B cell (primary cell): ENCODE data around the gene ERO1B. TPM values are rescaled to one million over a fixed set of nuclear protein-coding genes. Genes with fewer than 3 reads are reported as not detected.

Source experiments
- ATAC-seq: fragments of 200-7000 bp; cut with Tn5 transposase; one replicate; pipeline ENCODE4 v1.10.0; 2021; ENCODE audit warnings: low read depth, mild to moderate bottlenecking, moderate number of reproducible peaks, moderate library complexity
- CTCF ChIA-PET: fragments of 350-600 bp; sonication (Branson Sonifier 250); formaldehyde crosslinking; loops from one replicate; lab custom pipeline; 2021; ENCODE audit warnings: antibody characterized with exemption, inconsistent platforms; lab: Charles Lee
- POLR2A ChIA-PET: fragments of 350-600 bp; sonication (Branson Sonifier 250); formaldehyde crosslinking; loops from one replicate; lab custom pipeline; 2021; ENCODE audit warnings: antibody characterized with exemption; lab: Charles Lee
- DNase-seq: peaks from one replicate; pipeline ENCODE4 v3.0.0; 2013
- H2AFZ ChIP-seq: 2 replicates; pipeline ENCODE4 v1.6.1; 2012; ENCODE audit warnings: mild to moderate bottlenecking, low read depth, low read length; ENCODE audit not compliant: insufficient read depth, poor library complexity, severe bottlenecking
- H3K27ac ChIP-seq, 2 donors: 1 replicate in 1 of 2; 2 replicates in 1 of 2; pipeline ENCODE4 v1.5.1; 2012 to 2013; ENCODE audit warnings: low read length in 2 of 2, mild to moderate bottlenecking in 2 of 2, moderate library complexity in 1 of 2
- H3K27me3 ChIP-seq, 4 experiments: fragments of 200-600 bp in 1 of 4; sonication (generic) in 1 of 4; replicated peaks in 1 of 4; 1 replicate in 2 of 4; 2 replicates in 2 of 4; pipeline versions ENCODE4 v1.6.1 to v1.7.0; 2013 to 2016; ENCODE audit warnings: low read length in 3 of 4, mild to moderate bottlenecking in 2 of 4, mixed read lengths in 1 of 4, moderate library complexity in 1 of 4; ENCODE audit not compliant: insufficient read depth in 4 of 4, control insufficient read depth in 3 of 4; ENCODE audit errors: control extremely low read depth in 1 of 4
- H3K36me3 ChIP-seq, 2 experiments: replicated peaks in 1 of 2; 1 replicate in 1 of 2; 2 replicates in 1 of 2; pipeline versions ENCODE4 v1.6.1 to v1.7.1; 2013; ENCODE audit warnings: low read length in 1 of 2; ENCODE audit not compliant: insufficient read depth in 2 of 2, control insufficient read depth in 1 of 2; ENCODE audit errors: control extremely low read depth in 1 of 2, extremely low read depth in 1 of 2
- H3K4me1 ChIP-seq, 2 donors: fragments of 200-600 bp in 1 of 2; sonication (generic) in 1 of 2; 1 replicate in 1 of 2; 2 replicates in 1 of 2; pipeline versions ENCODE4 v1.5.1 to v1.6.1; 2013 to 2017; ENCODE audit warnings: low read length in 2 of 2; ENCODE audit not compliant: control insufficient read depth in 2 of 2, insufficient read depth in 2 of 2
- H3K4me2 ChIP-seq: replicated peaks from 2 replicates; pipeline ENCODE3; 2012; ENCODE audit warnings: mild to moderate bottlenecking, low read depth, low read length; ENCODE audit not compliant: poor library complexity, severe bottlenecking
- H3K4me3 ChIP-seq, 5 experiments: fragments of 200-600 bp in 1 of 5; sonication (generic) in 1 of 5; 1 replicate in 3 of 5; 2 replicates in 2 of 5; pipeline versions ENCODE4 v1.5.1 to v1.7.0; 2011 to 2016; ENCODE audit warnings: low read length in 4 of 5, mild to moderate bottlenecking in 4 of 5, low read depth in 2 of 5, control low read depth in 1 of 5, moderate library complexity in 1 of 5; ENCODE audit not compliant: insufficient read depth in 1 of 5; ENCODE audit errors: control extremely low read depth in 1 of 5, extremely low read depth in 1 of 5
- H3K79me2 ChIP-seq: fragments of 200-600 bp; sonication (generic); one replicate; pipeline ENCODE4 v1.6.0; 2016; ENCODE audit warnings: low read length; ENCODE audit not compliant: control insufficient read depth, insufficient read depth
- H3K9ac ChIP-seq: fragments of 200-600 bp; sonication (generic); 2 replicates; pipeline ENCODE4 v1.6.1; 2017; ENCODE audit warnings: mild to moderate bottlenecking, low read length, moderate library complexity
- H3K9me3 ChIP-seq, 3 donors: one replicate each; pipeline versions ENCODE4 v1.6.1 to v1.7.1; 2013; ENCODE audit warnings: low read length in 2 of 3; ENCODE audit not compliant: control insufficient read depth in 2 of 3, insufficient read depth in 1 of 3; ENCODE audit errors: control extremely low read depth in 1 of 3
- H4K20me1 ChIP-seq: 2 replicates; pipeline ENCODE4 v1.6.0; 2012; ENCODE audit warnings: mild to moderate bottlenecking, low read length; ENCODE audit not compliant: insufficient read depth, control insufficient read depth, poor library complexity, severe bottlenecking
- H3K27ac Mint-ChIP-seq: one replicate; pipeline ENCODE4 v1.8.0; 2021; ENCODE audit warnings: mixed read lengths
- H3K27me3 Mint-ChIP-seq: one replicate; pipeline ENCODE4 v1.8.0; 2021; ENCODE audit warnings: mixed read lengths
- H3K4me1 Mint-ChIP-seq: one replicate; pipeline ENCODE4 v1.8.0; 2021; ENCODE audit warnings: mixed read lengths
- H3K4me3 Mint-ChIP-seq: one replicate; pipeline ENCODE4 v1.8.0; 2021; ENCODE audit warnings: mixed read lengths
- H3K9me3 Mint-ChIP-seq: one replicate; pipeline ENCODE4 v1.8.0; 2022; ENCODE audit warnings: mixed read lengths; ENCODE audit not compliant: insufficient read depth
- CTCF ChIP-seq: fragments of 200-600 bp; IDR thresholded peaks from one replicate; pipeline ENCODE4 v1.8.0; 2022; ENCODE audit warnings: antibody characterized with exemption, mild to moderate bottlenecking
- EZH2 ChIP-seq: IDR thresholded peaks from 2 replicates; pipeline ENCODE4 v1.6.1; 2012; ENCODE audit warnings: borderline replicate concordance, low read depth, mild to moderate bottlenecking, moderate library complexity, low read length; ENCODE audit not compliant: insufficient read depth, poor library complexity, severe bottlenecking
- WGBS: methylation state at CpG from one replicate; pipeline ENCODE4 v1.1.5; 2013; ENCODE audit warnings: missing lambda C conversion rate; ENCODE audit not compliant: insufficient coverage; 5-methylcytosine and 5-hydroxymethylcytosine counted together
- intact Hi-C: fragments of 100-400 bp; cut with micrococcal nuclease; formaldehyde crosslinking; loops from one replicate; pipeline ENCODE4 v1.10.0; 2022
- polyA plus RNA-seq: library from polyadenylated mRNA; depleted of rRNA; stranded (reverse); fragments of >200 nt; gene quantifications from 2 replicates; pipeline ENCODE4 v1.2.3, GENCODE V29; 2012
- total RNA-seq, 2 donors: library from RNA; stranded (reverse); fragments of 120-200 nt in 1 of 2; gene quantifications; 1 replicate in 1 of 2; 2 replicates in 1 of 2; pipeline versions ENCODE4 v1.2.3 to v1.2.4, GENCODE V29; 2013 to 2022

ERO1B gene
- total and polyA plus RNA-seq, 2 donors (not counting 1 experiment from before 2014, with no cell fraction given) = 5.1 to 25.6 TPM

GRCh38 chr1:236181059-236181458, 100.7 kb downstream of the ERO1B start:
- H3K4me2 ChIP-seq = no peak overlapping the region
- H3K9ac ChIP-seq = no peak overlapping the region
- H3K79me2 ChIP-seq = no peaks in the 10 kb centered on the region
- no peak overlapping the region for H3K27ac ChIP-seq
- Mint-ChIP-seq H3K27ac (no peak overlapping the region), H3K9me3 (no peaks in the 10 kb centered on the region), H3K27me3 (no peaks in the 10 kb centered on the region), H3K4me3 (no peak overlapping the region), H3K4me1 (peaks cover 2% of the 10 kb centered on the region)
- H3K9me3 ChIP-seq = no peaks in the 10 kb centered on the region
- no peak overlapping the region for H3K4me3 ChIP-seq
- intact Hi-C loops = no loop called here
- no peak for DNase-seq
- H4K20me1 ChIP-seq = no peaks in the 10 kb centered on the region
- H3K4me1 ChIP-seq = no peaks in the 10 kb centered on the region
- TF ChIP-seq EZH2 (no peak), CTCF (no peak)
- H2AFZ ChIP-seq = no peak overlapping the region
- no peak for ATAC-seq
- ChIA-PET CTCF (no interaction called here), POLR2A (no interaction called here)
- whole genome bisulfite sequencing = no CpG with 5 or more reads among the region's 3 CpGs
- no peaks in the 10 kb centered on the region for H3K36me3 ChIP-seq
- H3K27me3 ChIP-seq = no peaks in the 10 kb centered on the region

GRCh38 chr1:236179634-236180033, 102.1 kb downstream of the ERO1B start:
- peaks cover 10% of the 10 kb centered on the region for H3K4me1 Mint-ChIP-seq
- Histone ChIP-seq H3K27ac (no peak overlapping the region), H3K27me3 (no peaks in the 10 kb centered on the region), H3K4me2 (no peak overlapping the region), H3K79me2 (no peaks in the 10 kb centered on the region), H4K20me1 (no peaks in the 10 kb centered on the region), H3K4me1 (peaks cover 0 to 7% of the 10 kb centered on the region in 2 donors), H3K4me3 (no peak overlapping the region), H3K36me3 (no peaks in the 10 kb centered on the region), H2AFZ (no peak overlapping the region), H3K9me3 (no peaks in the 10 kb centered on the region), H3K9ac (no peak overlapping the region)
- ATAC-seq (no peak), DNase-seq (no peak)
- intact Hi-C loops = no loop called here
- POLR2A ChIA-PET = no interaction called here
- no peak overlapping the region for H3K27ac Mint-ChIP-seq
- no peaks in the 10 kb centered on the region for H3K9me3 Mint-ChIP-seq
- no peaks in the 10 kb centered on the region for H3K27me3 Mint-ChIP-seq
- TF ChIP-seq EZH2 (no peak), CTCF (no peak)
- WGBS = 96% methylated on average over 5 of the region's 6 CpGs
- no peak overlapping the region for H3K4me3 Mint-ChIP-seq
- CTCF ChIA-PET = no interaction called here
